SK-N-SH (cell line): Measurements from ENCODE around the gene PORCN. TPM values are rescaled to one million over a fixed set of nuclear protein-coding genes. Genes with fewer than 3 reads are reported as not detected.

Experiments used
- CTCF ChIA-PET: fragments of 300-600, 350-600 bp; formaldehyde crosslinking; extraction: SDS; loops from one replicate; lab custom pipeline; 2021; lab: Yijun Ruan, JAX
- POLR2A ChIA-PET: fragments of 350-600 bp; sonication (Branson Sonifier 250); formaldehyde crosslinking; extraction: SDS; loops from one replicate; lab custom pipeline; 2020; ENCODE audit warnings: antibody characterized with exemption, inconsistent platforms; lab: Yijun Ruan, JAX
- DNase-seq: peaks from one replicate; pipeline ENCODE4 v3.0.0; 2012
- H2AFZ ChIP-seq: fragments of 200-600 bp; sonication (generic); 2 replicates; pipeline ENCODE4 v1.8.1; 2016; ENCODE audit warnings: antibody characterized with exemption, mild to moderate bottlenecking, low read depth
- H3F3A ChIP-seq: fragments of 200-600 bp; sonication (generic); replicated peaks from 2 replicates; pipeline ENCODE3; 2016; ENCODE audit warnings: antibody characterized with exemption, mild to moderate bottlenecking; ENCODE audit not compliant: insufficient read depth
- H3K27ac ChIP-seq, 2 experiments: fragments of 200-500 bp in 1 of 2; fragments of 200-600 bp in 1 of 2; sonication (Bioruptor generic) in 1 of 2; sonication (generic), shearing (Covaris generic) in 1 of 2; 2 replicates each; pipeline versions ENCODE4 v1.5.1 to v1.6.1; 2014 to 2016; ENCODE audit warnings: low read depth in 2 of 2, inconsistent platforms in 1 of 2, low read length in 1 of 2, mild to moderate bottlenecking in 1 of 2, mixed read lengths in 1 of 2
- H3K27me3 ChIP-seq: fragments of 200-600 bp; sonication (generic), shearing (Covaris generic); 2 replicates; pipeline ENCODE4 v1.6.1; 2016; ENCODE audit warnings: mixed run types; ENCODE audit not compliant: insufficient read depth
- H3K36me3 ChIP-seq, 2 experiments: fragments of 200-500 bp in 1 of 2; fragments of 200-600 bp in 1 of 2; sonication (Bioruptor generic) in 1 of 2; sonication (generic) in 1 of 2; replicated peaks in 1 of 2; 2 replicates each; pipeline versions ENCODE3 to v1.5.1; 2014 to 2016; ENCODE audit warnings: low read length in 1 of 2, mild to moderate bottlenecking in 1 of 2; ENCODE audit not compliant: insufficient read depth in 2 of 2, control insufficient read depth in 1 of 2
- H3K4me1 ChIP-seq, 2 experiments: fragments of 200-500 bp in 1 of 2; fragments of 200-600 bp in 1 of 2; sonication (Bioruptor generic) in 1 of 2; sonication (generic), shearing (Covaris generic) in 1 of 2; 2 replicates each; pipeline versions ENCODE4 v1.5.1 to v1.6.1; 2014 to 2016; ENCODE audit warnings: low read depth in 1 of 2, low read length in 1 of 2, mixed run types in 1 of 2; ENCODE audit not compliant: insufficient read depth in 2 of 2, control insufficient read depth in 1 of 2
- H3K4me2 ChIP-seq: fragments of 200-600 bp; sonication (generic), shearing (Covaris generic); 2 replicates; pipeline ENCODE4 v1.6.1; 2017; ENCODE audit warnings: mixed run types
- H3K4me3 ChIP-seq, 2 experiments: fragments of 200-500 bp in 1 of 2; fragments of 200-600 bp in 1 of 2; sonication (Bioruptor generic) in 1 of 2; sonication (generic), shearing (Covaris generic) in 1 of 2; 2 replicates each; pipeline versions ENCODE4 v1.5.1 to v1.8.1; 2014 to 2016; ENCODE audit warnings: low read depth in 2 of 2, inconsistent platforms in 1 of 2, low read length in 1 of 2, mild to moderate bottlenecking in 1 of 2, mixed read lengths in 1 of 2, moderate library complexity in 1 of 2
- H3K79me2 ChIP-seq: fragments of 200-600 bp; sonication (generic); 2 replicates; pipeline ENCODE4 v1.8.1; 2017; ENCODE audit warnings: mild to moderate bottlenecking; ENCODE audit not compliant: insufficient read depth
- H3K9ac ChIP-seq: fragments of 200-600 bp; sonication (generic); 2 replicates; pipeline ENCODE4 v1.6.1; 2017; ENCODE audit warnings: mixed run types
- H3K9me2 ChIP-seq: fragments of 200-600 bp; sonication (generic); 2 replicates; pipeline ENCODE4 v1.6.1; 2017; ENCODE audit warnings: mixed run types
- H3K9me3 ChIP-seq: fragments of 200-600 bp; sonication (generic); 2 replicates; pipeline ENCODE4 v1.6.1; 2017; ENCODE audit warnings: mixed run types, mild to moderate bottlenecking, moderate library complexity
- H4K20me1 ChIP-seq: fragments of 200-600 bp; sonication (generic); 2 replicates; pipeline ENCODE4 v1.6.1; 2017; ENCODE audit warnings: mild to moderate bottlenecking, mixed run types; ENCODE audit not compliant: insufficient read depth
- ELF1 ChIP-seq: IDR thresholded peaks from 2 replicates; pipeline ENCODE4 v1.4.0; 2012
- EZH2phosphoT487 ChIP-seq: fragments of 200-600 bp; sonication (generic); IDR thresholded peaks from 2 replicates; pipeline ENCODE4 v1.6.1; 2017; ENCODE audit warnings: low read depth, mixed run types, mild to moderate bottlenecking, antibody characterized with exemption, moderate library complexity, borderline replicate concordance
- FOSL2 ChIP-seq: IDR thresholded peaks from 2 replicates; pipeline ENCODE4 v1.4.0; 2012; ENCODE audit warnings: low read depth, mild to moderate bottlenecking, moderate library complexity, borderline replicate concordance
- IRF3 ChIP-seq: fragments of 150-350 bp; IDR thresholded peaks from 2 replicates; pipeline ENCODE4 v1.6.1; 2016; ENCODE audit warnings: mild to moderate bottlenecking, low read depth, low read length
- MAX ChIP-seq: IDR thresholded peaks from 2 replicates; pipeline ENCODE4 v1.4.0; 2012; ENCODE audit warnings: low read depth
- POLR2AphosphoS5 ChIP-seq: IDR thresholded peaks from 2 replicates; pipeline ENCODE4 v1.6.1; 2012; ENCODE audit warnings: low read depth, low read length
- REST ChIP-seq: IDR thresholded peaks from 2 replicates; pipeline ENCODE4 v1.6.1; 2012; ENCODE audit warnings: mild to moderate bottlenecking, low read depth, low read length, moderate library complexity
- WGBS: methylation state at CpG from one replicate; pipeline ENCODE4 v1.1.6; 2017; ENCODE audit warnings: low lambda C conversion rate; 5-methylcytosine and 5-hydroxymethylcytosine counted together
- polyA plus RNA-seq, 3 experiments: library from polyadenylated mRNA; depleted of rRNA; stranded (reverse); fragments of >200 nt; gene quantifications; 2 replicates each; pipeline ENCODE4 v1.2.3, GENCODE V29; 2012

Gene PORCN
- polyA plus RNA-seq, 1 of the 3 experiments (the other 2 are of a cell fraction), result 11.0 TPM

DNA sequence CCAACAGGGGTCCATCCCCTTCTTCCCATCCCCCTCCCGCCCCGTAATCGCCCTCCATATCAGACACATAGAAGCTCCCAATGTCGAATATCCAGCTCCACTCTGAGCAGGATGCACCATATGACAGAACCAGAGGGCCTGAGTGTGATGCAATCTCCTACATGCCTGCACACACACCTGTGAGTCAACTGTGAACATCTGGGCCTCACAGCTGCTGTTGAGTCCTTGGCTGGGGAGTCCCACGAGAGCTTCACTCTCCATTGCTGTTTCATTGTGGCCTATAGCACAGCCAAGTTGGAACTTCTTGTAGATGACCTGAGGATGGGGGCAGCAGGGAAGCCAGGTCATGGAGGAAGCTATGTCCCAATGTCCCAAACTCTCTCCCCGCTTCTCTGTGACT, 47.0 kb upstream of the PORCN start:
- H3K4me2 ChIP-seq, result no peak overlapping the region
- H2AFZ ChIP-seq, result no peak overlapping the region
- H3K4me3 ChIP-seq, result no peak overlapping the region
- H3K9me2 ChIP-seq, result no peaks in the 10 kb centered on the region
- 41% methylated on average over 4 of the region's 6 CpGs for WGBS
- TF ChIP-seq POLR2AphosphoS5, result no peak
- TF ChIP-seq IRF3, result no peak
- no peak for TF ChIP-seq ELF1
- TF ChIP-seq MAX, result no peak
- no peak for TF ChIP-seq REST
- no peaks in the 10 kb centered on the region for H3F3A ChIP-seq
- H3K9ac ChIP-seq, result no peak overlapping the region
- no peak for DNase-seq
- ChIA-PET POLR2A (no interaction called here), CTCF (no interaction called here)
- H3K27ac ChIP-seq, result no peak overlapping the region
- no peaks in the 10 kb centered on the region for H3K79me2 ChIP-seq
- H3K27me3 ChIP-seq, result no peaks in the 10 kb centered on the region; the same call in 1 of the 2 replicates
- H3K36me3 ChIP-seq, result no peaks in the 10 kb centered on the region
- H4K20me1 ChIP-seq, result no peaks in the 10 kb centered on the region
- H3K4me1 ChIP-seq, result peaks cover 0 to 10% of the 10 kb centered on the region in 2 experiments; a peak in 1 of 4 replicates
- no peaks in the 10 kb centered on the region for H3K9me3 ChIP-seq

- TF ChIP-seq EZH2phosphoT487 (no peak), FOSL2 (peak; percentile 44; the same call in 1 of the 2 replicates)
- no peak overlapping the region for H2AFZ ChIP-seq
- H3K4me1 ChIP-seq, result peaks cover 0 to 10% of the 10 kb centered on the region in 2 experiments; a peak in 1 of 4 replicates
- POLR2A ChIA-PET, result no interaction called here
- H3K36me3 ChIP-seq, result no peaks in the 10 kb centered on the region
- H3K9me3 ChIP-seq, result no peaks in the 10 kb centered on the region
- 5% methylated on average over 10 of the region's 10 CpGs for WGBS
- H3K4me2 ChIP-seq, result no peak overlapping the region
- no peaks in the 10 kb centered on the region for H3K79me2 ChIP-seq
- peak overlapping the region in 1 of 2 experiments; percentile 0; a peak in 2 of 4 replicates for H3K27ac ChIP-seq
- H3K4me3 ChIP-seq, result no peak overlapping the region
- H3K27me3 ChIP-seq, result no peaks in the 10 kb centered on the region; the same call in 1 of the 2 replicates
- no peak overlapping the region for H3K9ac ChIP-seq
- H3K9me2 ChIP-seq, result no peaks in the 10 kb centered on the region
- peak; percentile 39 for DNase-seq
- CTCF ChIA-PET, result interaction anchor here (1.7 kb wide), 1 partner anchor 31 kb away, joined by 5 read pairs; no protein-coding TSS in a partner anchor
- H3F3A ChIP-seq, result no peaks in the 10 kb centered on the region
- H4K20me1 ChIP-seq, result no peaks in the 10 kb centered on the region
Observed at GRCh38 chrX:48465336-48465933, 43.4 kb upstream of the PORCN start.
